Fibroblast of pulmonary artery (primary cell): Measurements from ENCODE around the gene RGS3.

ENCODE experiments used
- DNase-seq: peaks from one replicate; pipeline ENCODE4 v3.0.0-alpha.2; 2010; ENCODE audit warnings: low read depth
- H3K4me3 ChIP-seq: replicated peaks from 2 replicates; pipeline ENCODE4 v1.5.1; 2011; ENCODE audit warnings: low read depth, mild to moderate bottlenecking, control low read depth, low read length, moderate library complexity
- TF ChIP-seq, protein P1 (sequence below): IDR thresholded peaks from 2 replicates; pipeline ENCODE4 v1.5.1; 2011; ENCODE audit warnings: mild to moderate bottlenecking, control low read depth, low read length, inconsistent platforms; ENCODE audit errors: missing control alignments

Gene RGS3

DNA sequence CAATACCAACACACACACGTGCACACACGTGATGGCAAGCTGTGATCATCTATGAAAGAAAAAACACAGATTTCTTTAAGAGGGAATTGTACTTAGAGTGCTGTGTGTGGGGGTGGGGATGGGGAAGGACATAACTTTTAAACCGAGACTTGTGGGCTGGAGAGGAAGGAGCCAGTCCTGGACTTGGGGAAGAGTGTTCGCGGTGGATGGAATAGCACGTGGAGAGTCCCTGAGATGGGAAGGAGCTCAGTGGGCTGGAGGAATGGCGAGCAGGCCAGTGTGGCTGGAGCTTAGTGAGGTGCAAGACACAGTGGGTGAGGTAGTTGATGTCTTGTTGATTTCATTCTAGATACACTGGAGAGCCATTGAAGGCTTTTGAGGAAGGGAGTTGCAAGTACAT, 78.5 kb downstream of the RGS3 start:
- TF ChIP-seq, protein P1, sequence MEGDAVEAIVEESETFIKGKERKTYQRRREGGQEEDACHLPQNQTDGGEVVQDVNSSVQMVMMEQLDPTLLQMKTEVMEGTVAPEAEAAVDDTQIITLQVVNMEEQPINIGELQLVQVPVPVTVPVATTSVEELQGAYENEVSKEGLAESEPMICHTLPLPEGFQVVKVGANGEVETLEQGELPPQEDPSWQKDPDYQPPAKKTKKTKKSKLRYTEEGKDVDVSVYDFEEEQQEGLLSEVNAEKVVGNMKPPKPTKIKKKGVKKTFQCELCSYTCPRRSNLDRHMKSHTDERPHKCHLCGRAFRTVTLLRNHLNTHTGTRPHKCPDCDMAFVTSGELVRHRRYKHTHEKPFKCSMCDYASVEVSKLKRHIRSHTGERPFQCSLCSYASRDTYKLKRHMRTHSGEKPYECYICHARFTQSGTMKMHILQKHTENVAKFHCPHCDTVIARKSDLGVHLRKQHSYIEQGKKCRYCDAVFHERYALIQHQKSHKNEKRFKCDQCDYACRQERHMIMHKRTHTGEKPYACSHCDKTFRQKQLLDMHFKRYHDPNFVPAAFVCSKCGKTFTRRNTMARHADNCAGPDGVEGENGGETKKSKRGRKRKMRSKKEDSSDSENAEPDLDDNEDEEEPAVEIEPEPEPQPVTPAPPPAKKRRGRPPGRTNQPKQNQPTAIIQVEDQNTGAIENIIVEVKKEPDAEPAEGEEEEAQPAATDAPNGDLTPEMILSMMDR = no peak
- no peak overlapping the region for H3K4me3 ChIP-seq
- no peak for DNase-seq

DNA sequence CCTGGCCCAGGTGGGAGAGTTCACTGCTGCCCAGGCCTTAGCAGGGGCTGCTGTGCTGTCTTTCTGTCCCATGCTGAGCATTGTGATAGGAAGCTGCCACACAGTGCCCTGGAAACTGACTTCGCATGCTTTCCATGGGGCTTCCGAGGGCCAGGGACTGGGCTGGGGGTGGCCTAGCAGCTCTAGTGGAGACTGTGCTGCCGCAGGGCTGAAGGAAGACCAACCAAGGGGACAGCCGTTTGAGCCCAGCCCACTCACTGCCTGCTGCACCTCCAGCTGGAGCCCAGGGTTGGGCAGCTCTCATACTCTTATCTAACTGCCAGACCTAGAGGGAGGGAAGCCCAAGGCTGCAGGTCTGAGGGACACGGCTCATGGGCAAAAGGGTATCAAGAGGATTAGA, 79.2 kb downstream of the RGS3 start:
- H3K4me3 ChIP-seq = no peak overlapping the region
- TF ChIP-seq, protein P1 = no peak
- DNase-seq = no peak

DNA sequence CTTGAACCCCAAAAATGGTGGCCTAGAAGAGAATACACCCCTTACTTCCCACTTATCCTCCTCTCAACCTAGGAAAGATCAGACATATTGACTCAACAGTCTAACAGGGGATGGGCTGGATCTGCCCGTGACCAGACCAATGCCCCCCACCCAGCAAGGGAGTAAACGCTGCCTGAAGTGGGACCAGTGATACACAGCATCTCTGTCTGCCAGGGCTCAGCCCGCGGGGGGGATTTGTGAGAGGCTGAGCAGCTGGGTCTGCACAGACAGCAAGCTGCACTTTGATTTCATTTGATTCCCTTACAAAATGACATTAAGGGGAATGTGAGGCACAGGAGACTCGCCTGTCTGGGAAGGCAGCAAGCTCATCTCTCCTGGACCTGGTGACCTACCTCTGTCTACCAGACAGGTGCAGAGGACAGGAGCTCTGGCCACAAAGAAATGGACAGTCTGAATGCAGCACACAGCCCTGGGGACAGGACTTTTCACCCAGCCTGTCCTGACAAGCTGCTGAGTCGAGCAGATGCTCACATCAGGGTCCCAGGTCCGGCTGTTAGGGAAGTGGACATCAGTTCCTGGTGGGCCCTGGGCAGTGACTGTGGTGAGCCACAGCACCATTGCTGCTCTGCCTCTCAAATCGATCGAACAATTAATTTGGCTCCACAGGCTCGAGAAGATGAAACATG, 79.9 kb downstream of the RGS3 start:
- H3K4me3 ChIP-seq = no peak overlapping the region
- no peak for DNase-seq
- TF ChIP-seq, protein P1 = no peak

DNA sequence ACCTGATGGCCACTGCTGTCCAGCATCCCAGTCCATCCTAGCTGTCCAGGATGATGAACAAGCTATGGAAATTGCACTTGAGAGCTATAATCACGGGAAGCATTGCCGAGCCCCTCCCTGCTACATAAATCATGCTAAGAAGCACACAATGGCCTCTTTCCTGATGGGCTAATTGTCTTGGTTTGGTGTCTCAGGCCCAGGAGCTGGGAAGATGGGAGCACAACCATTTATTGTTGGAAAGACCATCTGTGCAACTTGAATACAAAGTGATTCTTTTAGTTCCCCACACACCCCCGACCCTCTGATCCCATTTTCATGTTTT, 80.4 kb downstream of the RGS3 start:
- TF ChIP-seq, protein P1 = no peak
- H3K4me3 ChIP-seq = no peak overlapping the region
- no peak for DNase-seq

DNA sequence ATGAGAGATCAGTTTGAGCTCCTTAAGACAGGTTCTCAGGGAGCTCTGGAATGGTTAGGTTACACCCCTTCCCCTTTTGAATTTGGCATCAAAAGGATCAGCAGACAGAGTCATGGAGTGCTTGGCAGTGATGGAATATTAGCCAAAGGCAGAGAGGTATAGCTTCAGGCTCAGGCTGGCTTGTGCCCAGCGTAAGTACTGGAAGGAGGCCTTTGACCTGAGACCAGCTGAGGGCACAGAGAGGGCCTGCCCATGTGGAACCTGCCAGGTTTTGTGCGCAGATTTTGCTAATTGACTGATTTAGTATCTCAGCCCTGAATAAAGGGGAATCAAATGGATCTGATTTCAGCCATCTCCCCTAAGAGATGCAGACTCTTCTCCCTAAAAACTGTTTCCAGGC, 81.5 kb downstream of the RGS3 start:
- DNase-seq = no peak
- no peak overlapping the region for H3K4me3 ChIP-seq
- TF ChIP-seq, protein P1 = no peak

DNA sequence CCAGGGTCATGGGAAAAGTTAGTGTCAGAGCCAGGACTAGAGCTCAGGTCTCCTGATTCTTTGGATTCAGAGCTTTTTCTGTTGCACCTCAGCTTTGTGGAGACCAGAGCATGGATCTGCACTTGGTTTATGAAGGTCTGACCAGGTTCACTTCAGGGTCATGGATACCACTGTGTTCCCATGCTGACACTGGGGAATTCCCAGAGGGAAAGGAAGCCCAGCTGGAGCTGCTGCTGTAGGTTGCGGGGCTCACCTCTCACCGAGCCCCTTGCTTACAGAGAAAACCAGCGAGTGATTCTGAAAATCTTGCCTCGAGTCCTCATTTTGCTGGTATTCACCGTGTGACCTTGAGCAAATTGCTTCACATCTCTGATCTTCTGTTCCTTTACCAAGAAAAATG, 83.0 kb downstream of the RGS3 start:
- DNase-seq = no peak
- no peak overlapping the region for H3K4me3 ChIP-seq
- TF ChIP-seq, protein P1 = no peak

DNA sequence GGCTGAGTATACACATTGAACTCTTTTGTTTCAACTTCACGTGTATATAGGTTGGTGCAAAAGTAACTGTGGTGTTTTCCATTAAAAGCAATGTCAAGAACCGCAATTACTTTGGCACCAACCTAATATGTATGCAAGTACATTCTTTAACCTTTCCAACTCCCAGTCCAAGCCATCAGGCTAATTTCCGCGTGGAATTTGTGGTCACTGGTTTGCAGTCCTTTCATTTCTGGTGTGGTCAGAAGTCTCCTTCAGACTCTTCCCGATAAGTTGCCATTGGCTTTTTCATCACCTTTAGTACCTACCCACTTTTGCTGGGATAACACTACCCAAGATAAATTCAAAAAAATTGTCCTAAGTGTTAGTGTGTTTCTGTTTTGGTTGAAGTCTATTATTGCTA, 84.0 kb downstream of the RGS3 start:
- TF ChIP-seq, protein P1 = no peak
- no peak for DNase-seq

More for the DNA sequence above, 84.0 kb downstream of the RGS3 start:
- H3K4me3 ChIP-seq = no peak overlapping the region
